GM12878 (cell line): ENCODE results near the gene DLGAP3. TPM values are rescaled to one million over a fixed set of nuclear protein-coding genes. Genes with fewer than 3 reads are reported as not detected.

Experiments used
- ATF7 ChIP-seq: fragments of 450-650 bp; IDR thresholded peaks from 2 replicates; pipeline ENCODE4 v1.6.1; 2016; ENCODE audit warnings: low read depth, mild to moderate bottlenecking
- BCL11A ChIP-seq: IDR thresholded peaks from 2 replicates; pipeline ENCODE4 v1.6.1; 2011; ENCODE audit warnings: low read depth, low read length
- CHD4 ChIP-seq: fragments of 200-600 bp; sonication (generic); IDR thresholded peaks from 2 replicates; pipeline ENCODE4 v1.6.1; 2016; ENCODE audit warnings: mild to moderate bottlenecking
- CREM ChIP-seq: IDR thresholded peaks from 2 replicates; pipeline ENCODE4 v1.6.1; 2014; ENCODE audit warnings: antibody characterized with exemption, low read depth
- ETV6 ChIP-seq, 2 experiments: fragments of 450-650 bp in 1 of 2; IDR thresholded peaks in 1 of 2; conservative IDR thresholded peaks in 1 of 2; 2 replicates each; pipeline ENCODE4 v1.6.1; 2014; ENCODE audit warnings: antibody characterized with exemption in 1 of 2, borderline replicate concordance in 1 of 2, low read depth in 1 of 2, mild to moderate bottlenecking in 1 of 2, moderate library complexity in 1 of 2
- FOXM1 ChIP-seq: IDR thresholded peaks from 2 replicates; pipeline ENCODE4 v1.6.1; 2012; ENCODE audit warnings: low read depth, mild to moderate bottlenecking, inconsistent platforms, low read length, moderate library complexity
- GABPA ChIP-seq: IDR thresholded peaks from 2 replicates; pipeline ENCODE4 v1.6.1; 2014; ENCODE audit warnings: antibody characterized with exemption, low read depth, mild to moderate bottlenecking, inconsistent platforms
- HCFC1 ChIP-seq: fragments of 150-350 bp; IDR thresholded peaks from 2 replicates; pipeline ENCODE4 v1.6.1; 2014; ENCODE audit warnings: low read length
- JUNB ChIP-seq: IDR thresholded peaks from 2 replicates; pipeline ENCODE4 v1.6.1; 2016; ENCODE audit warnings: antibody characterized with exemption, mild to moderate bottlenecking
- NFYB ChIP-seq: IDR thresholded peaks from 2 replicates; pipeline ENCODE4 v1.6.1; 2011; ENCODE audit warnings: low read depth, mild to moderate bottlenecking, low read length, improper control_type of control experiment, moderate library complexity; ENCODE audit not compliant: insufficient read depth
- NR2F1 ChIP-seq: fragments of 450-650 bp; conservative IDR thresholded peaks from 2 replicates; pipeline ENCODE4 v1.6.1; 2017; ENCODE audit warnings: mild to moderate bottlenecking
- PAX8 ChIP-seq: fragments of 450-650 bp; IDR thresholded peaks from 2 replicates; pipeline ENCODE4 v1.6.1; 2017; ENCODE audit warnings: mild to moderate bottlenecking, moderate library complexity
- RELA ChIP-seq: fragments of 450-650 bp; IDR thresholded peaks from 2 replicates; pipeline ENCODE4 v1.8.0; 2014; ENCODE audit warnings: borderline replicate concordance; ENCODE audit not compliant: partially characterized antibody
- RUNX3 ChIP-seq: IDR thresholded peaks from 2 replicates; pipeline ENCODE4 v1.6.1; 2012; ENCODE audit warnings: low read length, inconsistent platforms
- TBL1XR1 ChIP-seq: IDR thresholded peaks from 2 replicates; pipeline ENCODE4 v1.6.1; 2012; ENCODE audit warnings: low read depth, low read length, improper control_type of control experiment
- ZNF207 ChIP-seq: fragments of 450-650 bp; IDR thresholded peaks from 2 replicates; pipeline ENCODE4 v1.6.1; 2014; ENCODE audit warnings: antibody characterized with exemption, mild to moderate bottlenecking, borderline replicate concordance
- ZSCAN29 ChIP-seq: fragments of 450-650 bp; IDR thresholded peaks from 2 replicates; pipeline ENCODE4 v1.6.1; 2017; ENCODE audit warnings: mild to moderate bottlenecking, moderate library complexity
- polyA plus RNA-seq, 11 experiments: library from polyadenylated mRNA; depleted of rRNA in 4 of 11; unstranded in 6 of 11; stranded (reverse) in 5 of 11; fragments of >200 nt; fragmentation: Nextera tagmentation in 4 of 11; fragmentation: Illumina TruSeq in 1 of 11; extraction: Ambion mirVana in 4 of 11; extraction: Trizol in 1 of 11; gene quantifications; 1 replicate in 1 of 11; 2 replicates in 10 of 11; pipeline versions ENCODE4 v1.2.1 to v1.2.3, GENCODE V29; 2011 to 2016; ENCODE audit warnings: inconsistent platforms in 2 of 11, missing spikeins in 2 of 11, low read depth in 1 of 11
- total RNA-seq, 4 experiments: library from RNA; depleted of rRNA in 3 of 4; stranded (reverse); fragments of >200 nt in 3 of 4; fragmentation: Illumina TruSeq in 1 of 4; extraction: Trizol in 1 of 4; gene quantifications; 2 replicates each; pipeline versions ENCODE4 v1.2.1 to v1.2.3, GENCODE V29; 2013 to 2021
- TF ChIP-seq, protein P1 (sequence below): IDR thresholded peaks from 2 replicates; pipeline ENCODE4 v1.6.1; 2012; ENCODE audit warnings: low read depth, low read length, improper control_type of control experiment
- TF ChIP-seq, protein P2 (sequence below): IDR thresholded peaks from 2 replicates; pipeline ENCODE4 v1.6.1; 2011; ENCODE audit warnings: borderline replicate concordance, low read depth, mild to moderate bottlenecking, moderate library complexity, low read length; ENCODE audit not compliant: insufficient read depth, poor library complexity, severe bottlenecking
- TF ChIP-seq, protein P3 (sequence below): fragments of 450-650 bp; IDR thresholded peaks from 2 replicates; pipeline ENCODE4 v1.6.1; 2017; ENCODE audit warnings: borderline replicate concordance
- TF ChIP-seq, protein P4 (sequence below): IDR thresholded peaks from 2 replicates; pipeline ENCODE4 v1.6.1; 2011; ENCODE audit warnings: mild to moderate bottlenecking, low read depth, low read length, moderate library complexity; ENCODE audit not compliant: insufficient replicate concordance
- TF ChIP-seq, protein P5 (sequence below): fragments of 450-650 bp; IDR thresholded peaks from 2 replicates; pipeline ENCODE4 v1.6.1; 2016; ENCODE audit warnings: mild to moderate bottlenecking

DLGAP3 gene
- total and polyA plus RNA-seq, 10 of the 15 experiments (the other 5 are each of a cell fraction or from before 2014, with no cell fraction given): 0.03 to 0.15 (median 0.08) TPM; not detected in 4

DNA sequence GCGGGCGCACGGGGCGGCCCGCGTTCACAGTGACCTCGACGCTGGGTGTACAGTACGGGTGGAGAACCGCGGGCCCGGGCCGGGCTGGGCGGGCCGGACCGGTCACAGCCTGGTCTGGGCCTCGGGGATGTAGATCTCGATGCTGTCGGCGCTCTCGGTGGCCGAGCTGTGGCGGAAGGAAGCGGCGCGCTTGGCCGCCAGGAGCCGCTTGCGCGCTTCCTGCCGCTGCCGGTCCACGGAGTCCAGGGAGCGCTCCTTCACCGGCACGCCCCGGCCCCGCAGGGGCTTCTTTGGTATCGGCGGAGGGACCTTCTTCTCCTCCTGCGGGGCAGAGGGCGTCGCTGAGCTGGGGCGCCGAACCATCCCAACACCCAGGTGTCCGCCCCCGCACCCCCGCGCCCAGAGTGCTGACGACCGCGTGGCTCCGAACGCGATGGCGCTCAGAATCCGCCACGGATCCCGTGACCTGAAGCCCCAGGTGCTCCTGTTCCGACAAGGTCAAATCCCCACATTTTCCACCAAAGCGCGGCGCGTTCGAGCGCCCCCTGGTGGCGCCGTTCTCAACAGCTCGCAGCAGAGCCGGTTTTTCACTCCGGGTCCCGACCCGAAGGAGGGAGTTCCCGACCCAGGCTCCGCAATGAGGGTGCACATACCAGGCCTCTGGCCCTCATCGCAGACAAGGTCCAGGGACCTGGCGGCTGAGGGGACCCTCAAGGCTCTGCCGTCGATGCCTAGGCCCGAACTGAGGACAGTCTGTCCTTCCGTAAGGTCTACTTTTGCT lies 63.3 kb downstream of the DLGAP3 start (continued):
- TF ChIP-seq PAX8 (no peak), NR2F1 (peak; percentile 93), FOXM1 (no peak), ZNF207 (peak; percentile 52; the same call in 1 of the 2 replicates), ZSCAN29 (peak; percentile 49; the same call in 1 of the 2 replicates), HCFC1 (no peak; the same call in 1 of the 2 replicates), RUNX3 (no peak), TBL1XR1 (no peak), GABPA (no peak), CREM (no peak), NFYB (no peak), ETV6 (conservative IDR thresholded peaks at IDR 0.05 in 1 of 2, IDR thresholded peaks at IDR 0.05 in 1 of 2; ENCODE audit: borderline replicate concordance in 1 of 2, low read depth in 1 of 2) (0 out of 4 replicates have a peak, but pooled peaks of 1 of the 2 experiments have one; percentile 10), RELA (peak; percentile 45), BCL11A (no peak), ATF7 (no peak; the same call in 1 of the 2 replicates), JUNB (no peak), CHD4 (no peak)
- TF ChIP-seq, protein P1, sequence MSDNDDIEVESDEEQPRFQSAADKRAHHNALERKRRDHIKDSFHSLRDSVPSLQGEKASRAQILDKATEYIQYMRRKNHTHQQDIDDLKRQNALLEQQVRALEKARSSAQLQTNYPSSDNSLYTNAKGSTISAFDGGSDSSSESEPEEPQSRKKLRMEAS: peak; percentile 81; the same call in 1 of the 2 replicates
- TF ChIP-seq, protein P2, sequence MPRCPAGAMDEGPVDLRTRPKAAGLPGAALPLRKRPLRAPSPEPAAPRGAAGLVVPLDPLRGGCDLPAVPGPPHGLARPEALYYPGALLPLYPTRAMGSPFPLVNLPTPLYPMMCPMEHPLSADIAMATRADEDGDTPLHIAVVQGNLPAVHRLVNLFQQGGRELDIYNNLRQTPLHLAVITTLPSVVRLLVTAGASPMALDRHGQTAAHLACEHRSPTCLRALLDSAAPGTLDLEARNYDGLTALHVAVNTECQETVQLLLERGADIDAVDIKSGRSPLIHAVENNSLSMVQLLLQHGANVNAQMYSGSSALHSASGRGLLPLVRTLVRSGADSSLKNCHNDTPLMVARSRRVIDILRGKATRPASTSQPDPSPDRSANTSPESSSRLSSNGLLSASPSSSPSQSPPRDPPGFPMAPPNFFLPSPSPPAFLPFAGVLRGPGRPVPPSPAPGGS: no peak
- TF ChIP-seq, protein P3, sequence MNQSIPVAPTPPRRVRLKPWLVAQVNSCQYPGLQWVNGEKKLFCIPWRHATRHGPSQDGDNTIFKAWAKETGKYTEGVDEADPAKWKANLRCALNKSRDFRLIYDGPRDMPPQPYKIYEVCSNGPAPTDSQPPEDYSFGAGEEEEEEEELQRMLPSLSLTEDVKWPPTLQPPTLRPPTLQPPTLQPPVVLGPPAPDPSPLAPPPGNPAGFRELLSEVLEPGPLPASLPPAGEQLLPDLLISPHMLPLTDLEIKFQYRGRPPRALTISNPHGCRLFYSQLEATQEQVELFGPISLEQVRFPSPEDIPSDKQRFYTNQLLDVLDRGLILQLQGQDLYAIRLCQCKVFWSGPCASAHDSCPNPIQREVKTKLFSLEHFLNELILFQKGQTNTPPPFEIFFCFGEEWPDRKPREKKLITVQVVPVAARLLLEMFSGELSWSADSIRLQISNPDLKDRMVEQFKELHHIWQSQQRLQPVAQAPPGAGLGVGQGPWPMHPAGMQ: no peak
- TF ChIP-seq, protein P4, sequence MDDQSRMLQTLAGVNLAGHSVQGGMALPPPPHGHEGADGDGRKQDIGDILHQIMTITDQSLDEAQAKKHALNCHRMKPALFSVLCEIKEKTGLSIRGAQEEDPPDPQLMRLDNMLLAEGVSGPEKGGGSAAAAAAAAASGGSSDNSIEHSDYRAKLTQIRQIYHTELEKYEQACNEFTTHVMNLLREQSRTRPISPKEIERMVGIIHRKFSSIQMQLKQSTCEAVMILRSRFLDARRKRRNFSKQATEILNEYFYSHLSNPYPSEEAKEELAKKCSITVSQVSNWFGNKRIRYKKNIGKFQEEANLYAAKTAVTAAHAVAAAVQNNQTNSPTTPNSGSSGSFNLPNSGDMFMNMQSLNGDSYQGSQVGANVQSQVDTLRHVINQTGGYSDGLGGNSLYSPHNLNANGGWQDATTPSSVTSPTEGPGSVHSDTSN: no peak
- TF ChIP-seq, protein P5, sequence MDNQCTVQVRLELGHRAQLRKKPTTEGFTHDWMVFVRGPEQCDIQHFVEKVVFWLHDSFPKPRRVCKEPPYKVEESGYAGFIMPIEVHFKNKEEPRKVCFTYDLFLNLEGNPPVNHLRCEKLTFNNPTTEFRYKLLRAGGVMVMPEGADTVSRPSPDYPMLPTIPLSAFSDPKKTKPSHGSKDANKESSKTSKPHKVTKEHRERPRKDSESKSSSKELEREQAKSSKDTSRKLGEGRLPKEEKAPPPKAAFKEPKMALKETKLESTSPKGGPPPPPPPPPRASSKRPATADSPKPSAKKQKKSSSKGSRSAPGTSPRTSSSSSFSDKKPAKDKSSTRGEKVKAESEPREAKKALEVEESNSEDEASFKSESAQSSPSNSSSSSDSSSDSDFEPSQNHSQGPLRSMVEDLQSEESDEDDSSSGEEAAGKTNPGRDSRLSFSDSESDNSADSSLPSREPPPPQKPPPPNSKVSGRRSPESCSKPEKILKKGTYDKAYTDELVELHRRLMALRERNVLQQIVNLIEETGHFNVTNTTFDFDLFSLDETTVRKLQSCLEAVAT: 0 out of 2 replicates have a peak, but pooled peaks have one; percentile 54
